OCI-LY7 (cell line): ENCODE measurements around the gene PDGFD.

Experiments
- EZH2phosphoT487 ChIP-seq: fragments of 200-600 bp; sonication (generic); IDR thresholded peaks from 2 replicates; pipeline ENCODE4 v1.6.1; 2018; ENCODE audit warnings: low read depth, borderline replicate concordance, mild to moderate bottlenecking, mixed run types, antibody characterized with exemption, low read length, moderate library complexity, mixed read lengths
- TF ChIP-seq, protein P1 (sequence below): fragments of 200-600 bp; sonication (generic); conservative IDR thresholded peaks from 2 replicates; pipeline ENCODE4 v1.5.1; 2014; ENCODE audit warnings: mild to moderate bottlenecking, antibody characterized with exemption, low read length, moderate library complexity, mixed read lengths

DNA sequence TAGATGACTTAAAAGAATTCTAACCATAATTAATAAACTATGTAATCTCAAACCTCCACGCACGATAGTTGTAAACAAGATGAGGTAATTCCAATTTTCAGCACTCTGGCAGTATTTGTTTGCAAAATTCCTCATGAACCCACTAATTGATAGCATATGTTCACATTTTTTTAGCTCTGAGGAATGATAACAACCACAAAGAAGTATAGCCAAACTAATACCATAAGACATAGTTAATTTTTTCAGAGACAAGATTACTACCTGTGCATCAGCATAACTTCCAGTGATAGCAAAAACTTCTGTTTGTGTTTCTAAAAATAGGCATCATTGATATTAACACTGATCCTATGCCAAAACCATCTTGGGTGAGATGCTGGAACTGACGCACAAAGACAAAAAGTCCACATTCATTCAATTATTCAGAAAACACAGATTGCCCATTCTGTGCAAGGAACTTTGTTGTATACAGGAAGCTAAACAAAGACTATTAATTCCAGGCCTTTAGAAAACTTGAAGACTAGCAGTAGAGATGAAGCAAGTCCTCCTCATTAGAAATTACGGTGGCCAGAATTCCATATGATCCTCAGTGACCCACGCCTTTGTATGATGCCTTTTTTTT lies 57.7 kb downstream of the PDGFD start:
- TF ChIP-seq, protein P1, sequence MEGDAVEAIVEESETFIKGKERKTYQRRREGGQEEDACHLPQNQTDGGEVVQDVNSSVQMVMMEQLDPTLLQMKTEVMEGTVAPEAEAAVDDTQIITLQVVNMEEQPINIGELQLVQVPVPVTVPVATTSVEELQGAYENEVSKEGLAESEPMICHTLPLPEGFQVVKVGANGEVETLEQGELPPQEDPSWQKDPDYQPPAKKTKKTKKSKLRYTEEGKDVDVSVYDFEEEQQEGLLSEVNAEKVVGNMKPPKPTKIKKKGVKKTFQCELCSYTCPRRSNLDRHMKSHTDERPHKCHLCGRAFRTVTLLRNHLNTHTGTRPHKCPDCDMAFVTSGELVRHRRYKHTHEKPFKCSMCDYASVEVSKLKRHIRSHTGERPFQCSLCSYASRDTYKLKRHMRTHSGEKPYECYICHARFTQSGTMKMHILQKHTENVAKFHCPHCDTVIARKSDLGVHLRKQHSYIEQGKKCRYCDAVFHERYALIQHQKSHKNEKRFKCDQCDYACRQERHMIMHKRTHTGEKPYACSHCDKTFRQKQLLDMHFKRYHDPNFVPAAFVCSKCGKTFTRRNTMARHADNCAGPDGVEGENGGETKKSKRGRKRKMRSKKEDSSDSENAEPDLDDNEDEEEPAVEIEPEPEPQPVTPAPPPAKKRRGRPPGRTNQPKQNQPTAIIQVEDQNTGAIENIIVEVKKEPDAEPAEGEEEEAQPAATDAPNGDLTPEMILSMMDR, result no peak
- TF ChIP-seq EZH2phosphoT487, result no peak
